Natural killer cell (primary cell): ENCODE measurements around the gene RCAN2. TPM values are rescaled to one million over a fixed set of nuclear protein-coding genes. Genes with fewer than 3 reads are reported as not detected.

ENCODE experiments used
- ATAC-seq, 3 donors: fragments of 150-1000 bp in 2 of 3; fragments of 200-7000 bp in 1 of 3; cut with Tn5 transposase; 1 replicate in 1 of 3; 2 replicates in 2 of 3; pipeline ENCODE4 v1.10.0; 2021; ENCODE audit warnings: mild to moderate bottlenecking in 2 of 3, moderate library complexity in 2 of 3
- DNase-seq, 2 donors: peaks; one replicate each; pipeline versions ENCODE4 v3.0.0 to v3.0.0-alpha.2; 2013 to 2021; ENCODE audit warnings: mixed read lengths in 1 of 2
- H3K27ac ChIP-seq: one replicate; pipeline ENCODE4 v1.5.1; 2013; ENCODE audit warnings: mild to moderate bottlenecking, low read length
- H3K27me3 ChIP-seq: one replicate; pipeline ENCODE4 v1.6.1; 2013; ENCODE audit warnings: low read length; ENCODE audit not compliant: control insufficient read depth, insufficient read depth
- H3K36me3 ChIP-seq: one replicate; pipeline ENCODE4 v1.6.1; 2013; ENCODE audit warnings: low read length; ENCODE audit not compliant: control insufficient read depth, insufficient read depth
- H3K4me1 ChIP-seq: one replicate; pipeline ENCODE4 v1.6.1; 2013; ENCODE audit warnings: low read length; ENCODE audit not compliant: control insufficient read depth, insufficient read depth
- H3K4me3 ChIP-seq: one replicate; pipeline ENCODE4 v1.5.1; 2013; ENCODE audit warnings: low read length
- H3K9me3 ChIP-seq: one replicate; pipeline ENCODE4 v1.6.1; 2013; ENCODE audit warnings: low read length; ENCODE audit not compliant: control insufficient read depth, insufficient read depth
- H3K27ac Mint-ChIP-seq, 2 donors: one replicate each; pipeline ENCODE4 v1.8.0; 2022; ENCODE audit warnings: mild to moderate bottlenecking in 2 of 2, mixed read lengths in 2 of 2, moderate library complexity in 1 of 2
- H3K27me3 Mint-ChIP-seq, 2 donors: one replicate each; pipeline ENCODE4 v1.8.0; 2022; ENCODE audit warnings: low read depth in 2 of 2, mixed read lengths in 2 of 2
- H3K36me3 Mint-ChIP-seq: one replicate; pipeline ENCODE4 v1.8.0; 2022; ENCODE audit warnings: mixed read lengths
- H3K4me1 Mint-ChIP-seq, 2 donors: one replicate each; pipeline ENCODE4 v1.8.0; 2022; ENCODE audit warnings: mixed read lengths in 2 of 2
- H3K4me3 Mint-ChIP-seq: one replicate; pipeline ENCODE4 v1.8.0; 2022; ENCODE audit warnings: mild to moderate bottlenecking, moderate library complexity, mixed read lengths
- H3K9me3 Mint-ChIP-seq, 2 donors: one replicate each; pipeline ENCODE4 v1.8.0; 2022; ENCODE audit warnings: mixed read lengths in 2 of 2
- WGBS: methylation state at CpG from one replicate; pipeline ENCODE4 v1.1.7; 2013; ENCODE audit warnings: missing lambda C conversion rate; ENCODE audit not compliant: insufficient coverage; 5-methylcytosine and 5-hydroxymethylcytosine counted together
- intact Hi-C: fragments of 100-400 bp; cut with micrococcal nuclease; formaldehyde crosslinking; loops from one replicate; pipeline ENCODE4 v1.14.2; 2022
- total RNA-seq, 4 donors: library from RNA; stranded (reverse); fragments of 120-200 nt in 1 of 4; gene quantifications; one replicate each; pipeline versions ENCODE4 v1.2.3 to v1.2.4, GENCODE V29; 2013 to 2022
- TF ChIP-seq, protein P1 (sequence below): fragments of 200-600 bp; IDR thresholded peaks from one replicate; pipeline ENCODE4 v1.8.0; 2022; ENCODE audit warnings: antibody characterized with exemption

Gene RCAN2
- total RNA-seq, 3 donors from 2014 or later (not counting 1 experiment from before 2014, with no cell fraction given), result 0.43 TPM; not detected in 2

DNA sequence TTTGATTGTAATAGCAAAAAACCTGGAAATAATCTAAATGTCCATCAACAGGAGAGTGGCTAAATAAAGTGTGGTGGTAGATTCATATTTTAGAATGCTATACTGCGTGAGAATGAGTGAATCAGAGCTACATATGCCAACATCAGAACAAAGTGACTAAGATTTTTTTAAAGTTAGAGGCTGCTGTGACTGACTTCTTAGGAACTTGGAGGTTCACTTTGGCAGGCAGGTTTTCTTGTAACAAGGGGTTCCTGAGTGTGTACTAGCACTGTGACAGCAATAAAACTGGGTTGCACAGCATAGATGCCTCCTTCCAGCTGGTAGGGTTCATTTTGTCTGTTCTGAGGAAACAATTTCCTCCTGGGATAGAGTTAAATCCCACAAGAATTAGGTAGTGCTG lies 245.2 kb downstream of the RCAN2 start:
- H3K27ac Mint-ChIP-seq, result no peak overlapping the region
- no peaks in the 10 kb centered on the region for H3K4me1 ChIP-seq
- H3K36me3 Mint-ChIP-seq, result no peaks in the 10 kb centered on the region
- TF ChIP-seq, protein P1, sequence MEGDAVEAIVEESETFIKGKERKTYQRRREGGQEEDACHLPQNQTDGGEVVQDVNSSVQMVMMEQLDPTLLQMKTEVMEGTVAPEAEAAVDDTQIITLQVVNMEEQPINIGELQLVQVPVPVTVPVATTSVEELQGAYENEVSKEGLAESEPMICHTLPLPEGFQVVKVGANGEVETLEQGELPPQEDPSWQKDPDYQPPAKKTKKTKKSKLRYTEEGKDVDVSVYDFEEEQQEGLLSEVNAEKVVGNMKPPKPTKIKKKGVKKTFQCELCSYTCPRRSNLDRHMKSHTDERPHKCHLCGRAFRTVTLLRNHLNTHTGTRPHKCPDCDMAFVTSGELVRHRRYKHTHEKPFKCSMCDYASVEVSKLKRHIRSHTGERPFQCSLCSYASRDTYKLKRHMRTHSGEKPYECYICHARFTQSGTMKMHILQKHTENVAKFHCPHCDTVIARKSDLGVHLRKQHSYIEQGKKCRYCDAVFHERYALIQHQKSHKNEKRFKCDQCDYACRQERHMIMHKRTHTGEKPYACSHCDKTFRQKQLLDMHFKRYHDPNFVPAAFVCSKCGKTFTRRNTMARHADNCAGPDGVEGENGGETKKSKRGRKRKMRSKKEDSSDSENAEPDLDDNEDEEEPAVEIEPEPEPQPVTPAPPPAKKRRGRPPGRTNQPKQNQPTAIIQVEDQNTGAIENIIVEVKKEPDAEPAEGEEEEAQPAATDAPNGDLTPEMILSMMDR, result no peak
- H3K4me1 Mint-ChIP-seq, result peaks cover 5% of the 10 kb centered on the region in 2 donors
- H3K4me3 ChIP-seq, result no peak overlapping the region
- H3K9me3 Mint-ChIP-seq, result no peaks in the 10 kb centered on the region
- H3K4me3 Mint-ChIP-seq, result no peak overlapping the region
- ATAC-seq (no peak), DNase-seq (no peak)
- intact Hi-C loops, result no loop called here
- H3K36me3 ChIP-seq, result no peaks in the 10 kb centered on the region
- peaks cover 0 to 2% of the 10 kb centered on the region in 2 donors for H3K27me3 Mint-ChIP-seq
- 100% methylated on average over 1 of the region's 1 CpG for WGBS
- H3K27me3 ChIP-seq, result no peaks in the 10 kb centered on the region
- H3K27ac ChIP-seq, result no peak overlapping the region
- no peaks in the 10 kb centered on the region for H3K9me3 ChIP-seq

GRCh38 chr6:46244670-46245069 lies 246.6 kb downstream of the RCAN2 start:
- Histone ChIP-seq H3K9me3 (no peaks in the 10 kb centered on the region), H3K27ac (no peak overlapping the region), H3K27me3 (no peaks in the 10 kb centered on the region), H3K4me3 (no peak overlapping the region), H3K36me3 (no peaks in the 10 kb centered on the region), H3K4me1 (no peaks in the 10 kb centered on the region)
- no peaks in the 10 kb centered on the region for H3K36me3 Mint-ChIP-seq
- H3K4me1 Mint-ChIP-seq, result peaks cover 5% of the 10 kb centered on the region in 2 donors
- no peak overlapping the region for H3K27ac Mint-ChIP-seq
- H3K27me3 Mint-ChIP-seq, result peaks cover 2 to 3% of the 10 kb centered on the region in 2 donors
- no peaks in the 10 kb centered on the region for H3K9me3 Mint-ChIP-seq
- TF ChIP-seq, protein P1, result no peak
- 100% methylated on average over 1 of the region's 1 CpG for WGBS
- ATAC-seq, result no peak
- intact Hi-C loops, result no loop called here
- no peak for DNase-seq
- no peak overlapping the region for H3K4me3 Mint-ChIP-seq

- ATAC-seq (no peak), DNase-seq (no peak)
- Mint-ChIP-seq H3K4me3 (no peak overlapping the region), H3K27ac (no peak overlapping the region), H3K4me1 (peaks cover 5% of the 10 kb centered on the region in 2 donors), H3K9me3 (no peaks in the 10 kb centered on the region), H3K27me3 (peaks cover 5 to 10% of the 10 kb centered on the region in 2 donors), H3K36me3 (no peaks in the 10 kb centered on the region)
- Histone ChIP-seq H3K4me3 (no peak overlapping the region), H3K4me1 (no peaks in the 10 kb centered on the region), H3K27ac (no peak overlapping the region), H3K27me3 (no peaks in the 10 kb centered on the region), H3K9me3 (no peaks in the 10 kb centered on the region), H3K36me3 (no peaks in the 10 kb centered on the region)
- intact Hi-C loops, result no loop called here
- TF ChIP-seq, protein P1, result no peak
- WGBS, result 96% methylated on average over 5 of the region's 5 CpGs
These were observed 247.5 kb downstream of the RCAN2 start for GRCh38 chr6:46243754-46244153.

GRCh38 chr6:46242921-46243320 lies 248.3 kb downstream of the RCAN2 start:
- Mint-ChIP-seq H3K27me3 (peaks cover 5 to 10% of the 10 kb centered on the region in 2 donors), H3K9me3 (no peaks in the 10 kb centered on the region), H3K27ac (no peak overlapping the region), H3K4me3 (no peak overlapping the region), H3K36me3 (no peaks in the 10 kb centered on the region), H3K4me1 (peaks cover 5% of the 10 kb centered on the region in 2 donors)
- no peaks in the 10 kb centered on the region for H3K4me1 ChIP-seq
- no peaks in the 10 kb centered on the region for H3K27me3 ChIP-seq
- ATAC-seq (no peak), DNase-seq (no peak)
- H3K9me3 ChIP-seq, result no peaks in the 10 kb centered on the region
- intact Hi-C loops, result no loop called here
- no peak overlapping the region for H3K4me3 ChIP-seq
- TF ChIP-seq, protein P1, result no peak
- 96% methylated on average over 4 of the region's 4 CpGs for WGBS
- H3K36me3 ChIP-seq, result no peaks in the 10 kb centered on the region
- H3K27ac ChIP-seq, result no peak overlapping the region
